Measurements from ENCODE around the gene GEMIN4.
A peak's percentile ranks its signal among the peaks of the same experiment; 100 is the strongest.
"Not testable (repeated sequence)": the region's sequence is repeated elsewhere in the genome, so short reads cannot be mapped to it uniquely, and the experiment has no call there.

GEMIN4 gene

GRCh38 chr17:700504-701094 is 51.5 kb downstream of the GEMIN4 start:
- peak; percentile 66 for DNase-seq (ENCODE audit: low spot score)

GRCh38 chr17:699345-699744 is 52.7 kb downstream of the GEMIN4 start:
- DNase-seq (ENCODE audit: low spot score): no peak

- DNase-seq (ENCODE audit: low spot score): not testable (repeated sequence)
These were observed 54.0 kb downstream of the GEMIN4 start for GRCh38 chr17:698096-698495.

GRCh38 chr17:697682-698081 is 54.4 kb downstream of the GEMIN4 start:
- no peak for DNase-seq (ENCODE audit: low spot score)

- DNase-seq (ENCODE audit: low spot score): no peak
These were observed 55.7 kb downstream of the GEMIN4 start for GRCh38 chr17:696369-696768.
